Osteoblast (primary cell): Measurements from ENCODE around the gene PSMD2. TPM values are rescaled to one million over a fixed set of nuclear protein-coding genes. Genes with fewer than 3 reads are reported as not detected.

Experiments used
- DNase-seq: peaks from one replicate; pipeline ENCODE4 v3.0.0; 2011; ENCODE audit warnings: low spot score, mixed read lengths; ENCODE audit not compliant: insufficient read length; ENCODE audit errors: missing footprints
- H2AFZ ChIP-seq: 2 replicates; pipeline ENCODE4 v1.6.0; 2011; ENCODE audit warnings: mild to moderate bottlenecking, low read length
- H3K27ac ChIP-seq: 2 replicates; pipeline ENCODE4 v1.5.1; 2011; ENCODE audit warnings: mild to moderate bottlenecking, low read depth, low read length, moderate library complexity
- H3K27me3 ChIP-seq: 2 replicates; pipeline ENCODE4 v1.6.0; 2012; ENCODE audit warnings: mild to moderate bottlenecking, control low read depth, inconsistent platforms, low read length, moderate library complexity; ENCODE audit not compliant: insufficient read depth
- H3K36me3 ChIP-seq: 2 replicates; pipeline ENCODE4 v1.5.1; 2011; ENCODE audit warnings: mild to moderate bottlenecking, low read length, control low read depth, moderate library complexity; ENCODE audit not compliant: insufficient read depth
- H3K4me1 ChIP-seq: 2 replicates; pipeline ENCODE4 v1.5.1; 2011; ENCODE audit warnings: mild to moderate bottlenecking, low read length, control low read depth, moderate library complexity; ENCODE audit not compliant: insufficient read depth
- H3K4me2 ChIP-seq: 2 replicates; pipeline ENCODE4 v1.6.0; 2011; ENCODE audit warnings: mild to moderate bottlenecking, low read length; ENCODE audit not compliant: insufficient read depth
- H3K4me3 ChIP-seq: fragments of 200-600 bp; sonication (generic); 3 replicates; pipeline ENCODE4 v1.5.1; 2012; ENCODE audit warnings: mild to moderate bottlenecking, low read length, inconsistent platforms; ENCODE audit not compliant: insufficient read depth
- H3K79me2 ChIP-seq: 2 replicates; pipeline ENCODE4 v1.6.0; 2012; ENCODE audit warnings: mild to moderate bottlenecking, low read length, control low read depth, inconsistent platforms; ENCODE audit not compliant: insufficient read depth
- H3K9me3 ChIP-seq: 2 replicates; pipeline ENCODE4 v1.5.1; 2011; ENCODE audit warnings: low read depth, low read length, control low read depth
- H4K20me1 ChIP-seq: 2 replicates; pipeline ENCODE4 v1.6.0; 2012; ENCODE audit warnings: mild to moderate bottlenecking, low read length, control low read depth; ENCODE audit not compliant: insufficient read depth
- total RNA-seq: library from RNA; depleted of rRNA; stranded (reverse); fragments of >200 nt; gene quantifications from 2 replicates; pipeline ENCODE4 v1.2.3, GENCODE V29; 2012
- TF ChIP-seq, protein P1 (sequence below): IDR thresholded peaks from 2 replicates; pipeline ENCODE4 v1.5.1; 2011; ENCODE audit warnings: mild to moderate bottlenecking, low read depth, low read length, moderate library complexity; ENCODE audit errors: extremely low read depth

The PSMD2 gene
- total RNA-seq, 1 donor = 301 TPM

DNA sequence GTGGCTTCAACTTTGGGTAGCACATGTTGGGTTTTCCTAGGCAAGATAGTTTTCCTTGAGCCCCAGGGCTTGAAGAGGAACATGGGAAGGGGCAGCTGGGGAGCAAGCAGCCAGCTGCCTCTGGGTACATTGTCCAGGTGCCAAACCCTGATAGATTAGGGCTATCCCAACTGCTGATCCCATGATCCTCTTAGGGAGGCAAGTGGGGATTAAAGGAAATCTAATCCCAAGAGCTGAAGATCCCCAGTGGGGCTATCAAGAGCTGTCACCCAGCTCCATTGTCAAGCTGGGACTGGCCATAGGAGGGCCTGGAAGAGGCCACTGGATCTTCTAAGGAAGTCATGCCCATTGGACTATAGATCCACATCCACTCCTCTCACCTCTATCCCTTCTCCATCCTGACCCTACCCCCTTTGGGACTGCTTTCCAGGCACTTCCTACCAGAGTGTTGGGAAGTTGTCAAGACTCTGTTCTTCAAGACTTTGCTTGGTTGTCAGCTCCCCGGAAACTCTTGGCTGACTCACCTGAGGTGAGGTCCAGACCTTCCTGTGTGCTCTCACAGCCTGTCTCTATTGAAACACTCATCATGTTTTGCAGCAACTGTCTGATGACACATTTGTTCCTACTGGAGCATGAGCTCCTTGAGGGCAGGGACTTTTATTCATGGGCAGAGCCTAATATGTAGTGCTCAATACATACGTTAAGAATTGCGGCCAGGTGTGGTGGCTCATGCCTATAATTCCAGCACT, 43.6 kb upstream of the PSMD2 start:
- Histone ChIP-seq H3K9me3 (no peaks in the 10 kb centered on the region), H3K27me3 (peaks cover 13% of the 10 kb centered on the region), H3K4me2 (no peak overlapping the region), H2AFZ (no peak overlapping the region), H3K36me3 (no peaks in the 10 kb centered on the region), H4K20me1 (peaks cover 26% of the 10 kb centered on the region), H3K4me3 (no peak overlapping the region), H3K4me1 (peaks cover under 1% of the 10 kb centered on the region), H3K79me2 (no peaks in the 10 kb centered on the region), H3K27ac (no peak overlapping the region)
- TF ChIP-seq, protein P1, sequence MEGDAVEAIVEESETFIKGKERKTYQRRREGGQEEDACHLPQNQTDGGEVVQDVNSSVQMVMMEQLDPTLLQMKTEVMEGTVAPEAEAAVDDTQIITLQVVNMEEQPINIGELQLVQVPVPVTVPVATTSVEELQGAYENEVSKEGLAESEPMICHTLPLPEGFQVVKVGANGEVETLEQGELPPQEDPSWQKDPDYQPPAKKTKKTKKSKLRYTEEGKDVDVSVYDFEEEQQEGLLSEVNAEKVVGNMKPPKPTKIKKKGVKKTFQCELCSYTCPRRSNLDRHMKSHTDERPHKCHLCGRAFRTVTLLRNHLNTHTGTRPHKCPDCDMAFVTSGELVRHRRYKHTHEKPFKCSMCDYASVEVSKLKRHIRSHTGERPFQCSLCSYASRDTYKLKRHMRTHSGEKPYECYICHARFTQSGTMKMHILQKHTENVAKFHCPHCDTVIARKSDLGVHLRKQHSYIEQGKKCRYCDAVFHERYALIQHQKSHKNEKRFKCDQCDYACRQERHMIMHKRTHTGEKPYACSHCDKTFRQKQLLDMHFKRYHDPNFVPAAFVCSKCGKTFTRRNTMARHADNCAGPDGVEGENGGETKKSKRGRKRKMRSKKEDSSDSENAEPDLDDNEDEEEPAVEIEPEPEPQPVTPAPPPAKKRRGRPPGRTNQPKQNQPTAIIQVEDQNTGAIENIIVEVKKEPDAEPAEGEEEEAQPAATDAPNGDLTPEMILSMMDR = no peak
- DNase-seq = peak; percentile 73

DNA sequence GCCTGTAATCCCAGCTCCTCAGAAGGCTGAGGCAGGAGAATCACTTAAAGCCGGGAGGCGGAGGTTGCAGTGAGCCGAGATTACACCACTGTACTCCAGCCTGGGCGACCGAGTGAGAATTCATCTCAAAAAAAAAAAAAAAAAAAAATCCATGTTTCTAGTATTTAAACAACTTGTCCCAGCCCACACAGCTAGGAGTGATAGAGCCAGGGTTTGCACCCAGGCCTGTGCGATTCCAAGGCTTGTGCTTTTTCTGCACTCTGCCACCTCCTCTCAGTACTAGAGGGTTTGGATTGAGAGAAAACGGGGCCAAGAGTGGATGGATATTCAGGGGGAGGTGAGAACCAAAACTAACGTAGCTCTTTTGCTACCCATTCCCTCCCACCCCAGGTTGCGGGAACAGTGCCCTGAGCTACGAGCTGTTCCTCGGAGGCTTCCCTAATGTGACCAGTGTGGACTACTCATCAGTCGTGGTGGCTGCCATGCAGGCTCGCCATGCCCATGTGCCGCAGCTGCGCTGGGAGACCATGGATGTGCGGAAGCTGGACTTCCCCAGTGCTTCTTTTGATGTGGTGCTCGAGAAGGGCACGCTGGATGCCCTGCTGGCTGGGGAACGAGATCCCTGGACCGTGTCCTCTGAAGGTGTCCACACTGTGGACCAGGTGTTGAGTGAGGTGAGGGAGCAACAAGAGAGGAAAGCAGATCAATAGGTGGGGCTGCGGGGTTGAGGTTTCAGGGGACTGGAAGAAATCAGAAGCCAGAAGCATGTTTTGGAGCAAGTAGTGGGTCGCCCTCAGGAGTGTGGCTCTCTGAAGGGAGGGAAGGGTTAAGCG, 41.7 kb upstream of the PSMD2 start:
- DNase-seq = peak; percentile 77
- no peak overlapping the region for H3K4me2 ChIP-seq

DNA sequence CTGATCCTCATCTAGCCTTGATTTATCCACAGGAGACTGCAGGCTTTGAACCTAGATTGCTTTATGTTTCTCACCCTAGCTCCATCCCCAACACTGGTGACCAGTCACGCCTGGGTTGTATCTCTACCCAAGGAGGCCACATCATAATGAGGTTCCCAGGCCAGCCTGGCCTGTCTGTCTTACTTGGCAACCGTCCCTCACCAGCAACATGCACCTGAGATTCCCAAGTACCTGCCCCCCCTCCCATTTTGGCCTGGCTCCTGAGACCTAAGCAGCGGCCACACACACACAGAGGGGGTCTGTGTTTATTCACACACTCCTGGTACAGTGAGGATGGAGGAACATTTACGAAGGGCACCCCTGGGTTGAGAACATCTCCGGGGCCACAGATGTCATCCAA, 40.1 kb upstream of the PSMD2 start:
- H3K4me1 ChIP-seq = peaks cover 3% of the 10 kb centered on the region
- H3K9me3 ChIP-seq = no peaks in the 10 kb centered on the region
- no peaks in the 10 kb centered on the region for H3K36me3 ChIP-seq
- no peak overlapping the region for H2AFZ ChIP-seq
- peaks cover 32% of the 10 kb centered on the region for H3K27me3 ChIP-seq
- no peaks in the 10 kb centered on the region for H3K79me2 ChIP-seq
- no peak overlapping the region for H3K27ac ChIP-seq
- H3K4me2 ChIP-seq = no peak overlapping the region
- peaks cover 28% of the 10 kb centered on the region for H4K20me1 ChIP-seq
- TF ChIP-seq, protein P1 = no peak
- H3K4me3 ChIP-seq = no peak overlapping the region
- peak; percentile 69 for DNase-seq

More for the DNA sequence above, 41.7 kb upstream of the PSMD2 start:
- Histone ChIP-seq H3K27ac (no peak overlapping the region), H3K4me3 (no peak overlapping the region), H4K20me1 (peaks cover 28% of the 10 kb centered on the region), H3K79me2 (no peaks in the 10 kb centered on the region), H3K4me1 (peaks cover 3% of the 10 kb centered on the region), H2AFZ (no peak overlapping the region), H3K36me3 (no peaks in the 10 kb centered on the region), H3K27me3 (peaks cover 24% of the 10 kb centered on the region), H3K9me3 (no peaks in the 10 kb centered on the region)
- TF ChIP-seq, protein P1 = no peak

DNA sequence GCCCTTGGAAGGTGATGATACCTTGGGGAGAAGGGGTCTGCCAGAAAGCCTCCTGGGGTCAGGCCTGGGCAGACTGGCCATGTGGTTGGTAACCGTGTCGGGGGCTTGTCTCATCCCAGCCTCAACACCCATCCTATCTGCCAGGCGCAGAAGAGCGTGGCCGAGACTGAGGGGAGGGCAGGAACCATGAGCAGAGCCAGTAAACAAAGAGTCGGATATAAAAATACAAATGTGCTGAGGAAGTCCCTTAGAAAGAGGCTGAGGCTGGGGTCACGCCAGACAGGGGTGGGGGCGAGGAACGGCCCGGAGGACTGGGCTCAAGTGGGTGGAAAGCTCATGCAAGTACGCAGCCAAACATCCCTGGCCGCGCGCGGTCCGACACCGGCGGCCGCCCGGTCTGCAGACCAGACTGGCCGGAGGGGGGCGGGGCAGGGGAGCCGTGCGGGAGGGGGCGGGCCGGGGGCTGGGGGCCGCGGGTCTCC, 39.6 kb upstream of the PSMD2 start:
- Histone ChIP-seq H3K9me3 (no peaks in the 10 kb centered on the region), H3K4me3 (no peak overlapping the region), H3K4me2 (no peak overlapping the region), H3K27me3 (peaks cover 32% of the 10 kb centered on the region), H3K36me3 (no peaks in the 10 kb centered on the region), H2AFZ (no peak overlapping the region), H3K79me2 (no peaks in the 10 kb centered on the region), H3K27ac (no peak overlapping the region), H4K20me1 (peaks cover 28% of the 10 kb centered on the region), H3K4me1 (peaks cover 3% of the 10 kb centered on the region)
- TF ChIP-seq, protein P1 = no peak
- peak; percentile 76 for DNase-seq
